Activated CD4-positive, alpha-beta memory T cell treated with anti-CD3 and anti-CD28 coated beads, Interleukin-2, amount 10 ng/mL, durations not matched to agents 7 days and 5 days (primary cell): Measurements from ENCODE around the gene UBAC2. TPM values are rescaled to one million over a fixed set of nuclear protein-coding genes. Genes with fewer than 3 reads are reported as not detected.
"Not testable (repeated sequence)": the region's sequence is repeated elsewhere in the genome, so short reads cannot be mapped to it uniquely, and the experiment has no call there.

Experiments
- CTCF ChIA-PET: fragments of 350-600 bp; sonication (Branson Sonifier 250); formaldehyde crosslinking; loops from one replicate; lab custom pipeline; 2021; ENCODE audit warnings: antibody characterized with exemption, inconsistent platforms; lab: Charles Lee
- POLR2A ChIA-PET: fragments of 350-600 bp; sonication (Branson Sonifier 250); formaldehyde crosslinking; loops from one replicate; lab custom pipeline; 2021; ENCODE audit warnings: antibody characterized with exemption; lab: Charles Lee
- DNase-seq: peaks from one replicate; pipeline ENCODE4 v3.0.0-alpha.2; 2020
- H3K27ac Mint-ChIP-seq: one replicate; pipeline ENCODE4 v1.8.0; 2021; ENCODE audit warnings: mild to moderate bottlenecking, mixed read lengths
- H3K27me3 Mint-ChIP-seq: one replicate; pipeline ENCODE4 v1.8.0; 2021; ENCODE audit warnings: mixed read lengths
- H3K36me3 Mint-ChIP-seq: one replicate; pipeline ENCODE4 v1.8.0; 2021; ENCODE audit warnings: low read depth, mixed read lengths
- H3K4me1 Mint-ChIP-seq: one replicate; pipeline ENCODE4 v1.8.0; 2021; ENCODE audit warnings: mixed read lengths
- H3K4me3 Mint-ChIP-seq: one replicate; pipeline ENCODE4 v1.8.0; 2021; ENCODE audit warnings: mild to moderate bottlenecking, mixed read lengths
- H3K9me3 Mint-ChIP-seq: one replicate; pipeline ENCODE4 v1.8.0; 2021; ENCODE audit warnings: mixed read lengths
- total RNA-seq, 2 experiments: library from RNA; stranded (reverse); gene quantifications; one replicate each; pipeline ENCODE4 v1.2.3, GENCODE V29; 2021

The UBAC2 gene
- total RNA-seq, 2 experiments from 2014 or later, result 53.8 to 55.2 TPM

DNA sequence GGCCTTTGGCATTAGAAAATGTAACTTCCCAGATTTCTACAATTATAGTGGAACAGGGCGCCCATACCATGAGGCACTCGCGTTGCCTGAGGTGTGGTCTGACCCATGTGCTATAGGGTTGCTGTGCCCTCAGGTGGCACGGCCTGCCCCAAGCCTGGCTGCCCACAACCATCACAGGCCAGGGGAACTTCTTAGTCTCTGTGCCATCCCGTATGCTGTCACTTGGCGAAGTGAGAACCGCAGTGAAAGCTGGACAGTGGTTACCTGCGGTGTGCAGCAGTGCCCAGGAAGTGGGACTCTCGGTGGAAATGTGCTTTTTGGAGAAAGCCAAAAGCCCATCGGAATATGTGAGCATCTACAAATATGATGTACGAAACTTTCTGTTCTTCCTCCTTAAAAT lies 194.8 kb downstream of the UBAC2 start:
- Mint-ChIP-seq H3K4me3 (no peak overlapping the region), H3K36me3 (no peaks in the 10 kb centered on the region), H3K27ac (no peak overlapping the region), H3K4me1 (peaks cover 6% of the 10 kb centered on the region), H3K9me3 (no peaks in the 10 kb centered on the region), H3K27me3 (peaks cover 9% of the 10 kb centered on the region)
- POLR2A ChIA-PET, result no interaction called here
- CTCF ChIA-PET, result interaction anchor here (1.2 kb wide), 1 partner anchor 42 kb away, joined by 3 read pairs; no protein-coding TSS in a partner anchor
- no peak for DNase-seq

- Mint-ChIP-seq H3K27me3 (peaks cover 10% of the 10 kb centered on the region), H3K36me3 (no peaks in the 10 kb centered on the region), H3K4me1 (peaks cover 6% of the 10 kb centered on the region), H3K4me3 (no peak overlapping the region), H3K27ac (no peak overlapping the region), H3K9me3 (no peaks in the 10 kb centered on the region)
- ChIA-PET CTCF (interaction anchor here (0.8 to 1.8 kb wide), 3 partner anchors 9 to 127 kb away, joined by 3 to 8 read pairs (median 4); no protein-coding TSS in a partner anchor), POLR2A (no interaction called here)
- DNase-seq, result no peak
Measured at GRCh38 chr13:99396446-99396845, 195.8 kb downstream of the UBAC2 start.

GRCh38 chr13:99398071-99398470 lies 197.4 kb downstream of the UBAC2 start:
- no peak overlapping the region for H3K27ac Mint-ChIP-seq
- DNase-seq, result no peak

GRCh38 chr13:99398916-99399622 lies 198.4 kb downstream of the UBAC2 start:
- POLR2A ChIA-PET, result no interaction called here

More at GRCh38 chr13:99398071-99398470, 197.4 kb downstream of the UBAC2 start:
- peaks cover 6% of the 10 kb centered on the region for H3K4me1 Mint-ChIP-seq
- peaks cover 14% of the 10 kb centered on the region for H3K27me3 Mint-ChIP-seq
- POLR2A ChIA-PET, result no interaction called here
- CTCF ChIA-PET, result interaction anchor here (0.8 to 1.8 kb wide), 4 partner anchors 9 to 129 kb away, joined by 3 to 8 read pairs (median 4); no protein-coding TSS in a partner anchor
- H3K4me3 Mint-ChIP-seq, result no peak overlapping the region
- H3K36me3 Mint-ChIP-seq, result peaks cover 8% of the 10 kb centered on the region
- peaks cover 6% of the 10 kb centered on the region for H3K9me3 Mint-ChIP-seq

DNA sequence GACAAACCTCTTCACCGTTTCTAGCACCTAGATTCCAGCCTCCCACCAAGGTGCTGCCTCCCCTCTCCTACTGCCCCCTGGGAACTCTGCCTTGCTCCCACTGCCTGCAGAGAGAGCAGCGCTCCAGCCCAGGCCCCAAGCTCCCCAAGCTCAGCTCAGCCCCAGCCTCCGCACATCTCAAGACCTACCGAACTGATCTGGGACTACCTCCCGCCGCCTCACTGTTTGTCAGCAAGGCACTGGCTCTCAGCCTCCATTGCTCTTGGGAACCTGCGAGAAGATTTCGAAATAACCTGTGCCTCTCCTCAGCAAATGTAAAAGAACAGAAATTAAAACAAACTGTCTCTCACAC lies 198.9 kb downstream of the UBAC2 start:
- no peak for DNase-seq
- Mint-ChIP-seq H3K4me3 (no peak overlapping the region), H3K27me3 (peaks cover 16% of the 10 kb centered on the region), H3K27ac (peak overlapping the region; percentile 16), H3K4me1 (peaks cover 17% of the 10 kb centered on the region), H3K9me3 (peaks cover 6% of the 10 kb centered on the region), H3K36me3 (peaks cover 8% of the 10 kb centered on the region)
- CTCF ChIA-PET, result no interaction called here
- POLR2A ChIA-PET, result no interaction called here

More at GRCh38 chr13:99398916-99399622, 198.4 kb downstream of the UBAC2 start:
- peaks cover 15% of the 10 kb centered on the region for H3K27me3 Mint-ChIP-seq
- no peak overlapping the region for H3K4me3 Mint-ChIP-seq
- peaks cover 14% of the 10 kb centered on the region for H3K4me1 Mint-ChIP-seq
- no peak for DNase-seq
- CTCF ChIA-PET, result interaction anchor here (1.0 to 1.5 kb wide), 2 partner anchors 10 to 130 kb away, joined by 3 to 4 read pairs; no protein-coding TSS in a partner anchor
- H3K36me3 Mint-ChIP-seq, result peaks cover 8% of the 10 kb centered on the region
- no peak overlapping the region for H3K27ac Mint-ChIP-seq
- H3K9me3 Mint-ChIP-seq, result peaks cover 6% of the 10 kb centered on the region

DNA sequence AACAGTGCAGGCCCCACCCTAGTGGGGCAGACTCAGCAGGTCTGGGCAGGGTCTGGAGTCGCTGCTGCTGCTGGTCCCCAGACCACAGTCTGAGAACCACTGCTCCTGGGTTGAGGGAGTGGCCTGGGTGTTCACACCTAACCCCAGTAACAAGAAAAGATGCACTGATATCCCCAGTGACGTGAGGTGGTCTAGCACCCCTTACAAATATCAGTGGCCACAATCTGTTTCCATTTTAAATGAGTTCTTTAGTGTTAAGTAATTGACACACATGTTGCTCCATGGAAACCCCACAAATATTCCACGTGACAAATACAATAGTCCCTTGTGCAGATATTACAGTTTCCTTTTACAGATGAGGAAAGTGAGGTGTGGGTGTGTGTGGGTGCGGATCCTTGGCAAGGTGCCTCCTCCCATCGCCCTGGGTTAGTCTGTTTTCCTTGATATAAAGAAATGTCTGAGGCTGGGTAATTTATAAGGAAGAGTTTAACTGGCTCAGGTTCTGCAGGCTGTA lies 202.9 kb downstream of the UBAC2 start:
- ChIA-PET CTCF (no interaction called here), POLR2A (no interaction called here)
- Mint-ChIP-seq H3K4me1 (peaks cover 17% of the 10 kb centered on the region), H3K4me3 (no peak overlapping the region), H3K27me3 (peaks cover 21% of the 10 kb centered on the region), H3K36me3 (peaks cover 8% of the 10 kb centered on the region), H3K27ac (no peak overlapping the region), H3K9me3 (peaks cover 8% of the 10 kb centered on the region)
- DNase-seq, result no peak

DNA sequence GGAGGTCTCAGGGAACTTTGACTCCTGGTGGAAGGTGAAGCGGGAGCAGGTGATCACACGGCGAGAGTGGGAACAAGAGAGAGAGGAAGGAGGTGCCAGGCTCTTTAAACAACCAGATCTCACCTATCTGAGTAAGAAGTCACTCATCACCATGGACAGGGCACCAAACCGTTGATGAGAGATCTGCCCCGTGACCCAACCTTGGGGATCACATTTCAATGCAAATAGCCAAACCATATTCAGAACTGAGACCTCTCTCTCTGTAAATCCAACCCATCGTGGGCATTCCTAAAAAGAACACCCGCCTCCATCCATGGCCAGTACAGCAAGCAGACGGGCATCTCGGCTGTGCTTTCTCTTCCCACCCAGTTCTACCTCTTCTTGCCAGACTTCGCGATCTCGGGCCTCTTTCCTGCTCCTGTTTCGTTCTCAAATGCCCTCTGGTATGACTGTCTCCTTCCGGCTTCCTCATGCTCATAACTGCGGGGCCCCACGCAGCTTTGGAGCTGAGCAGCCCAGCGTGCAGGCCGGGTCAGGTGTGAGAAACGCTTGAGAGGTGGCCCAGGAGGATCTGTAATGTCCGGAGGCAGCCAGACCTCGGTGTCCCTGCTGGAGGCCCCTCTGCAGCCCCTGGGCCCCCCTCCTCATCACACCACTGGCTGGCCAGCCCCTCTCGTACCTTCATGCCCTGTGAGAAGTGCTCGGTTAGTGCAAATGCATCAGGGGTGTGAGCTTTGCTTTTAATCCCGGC lies 203.5 kb downstream of the UBAC2 start:
- DNase-seq, result no peak
- no peak overlapping the region for H3K27ac Mint-ChIP-seq
- H3K9me3 Mint-ChIP-seq, result peaks cover 8% of the 10 kb centered on the region
- POLR2A ChIA-PET, result interaction anchor here (0.9 kb wide), 1 partner anchor 9 kb away, joined by 3 read pairs; no protein-coding TSS in a partner anchor
- CTCF ChIA-PET, result interaction anchor here (1.0 to 1.3 kb wide), 2 partner anchors 32 to 138 kb away, joined by 3 to 6 read pairs; no protein-coding TSS in a partner anchor
- H3K4me3 Mint-ChIP-seq, result no peak overlapping the region
- H3K4me1 Mint-ChIP-seq, result peaks cover 17% of the 10 kb centered on the region
- H3K27me3 Mint-ChIP-seq, result peaks cover 21% of the 10 kb centered on the region
- peaks cover 8% of the 10 kb centered on the region for H3K36me3 Mint-ChIP-seq

GRCh38 chr13:99405966-99406365 lies 205.3 kb downstream of the UBAC2 start:
- H3K27me3 Mint-ChIP-seq, result peaks cover 13% of the 10 kb centered on the region
- DNase-seq, result no peak
- POLR2A ChIA-PET, result no interaction called here
- peaks cover 11% of the 10 kb centered on the region for H3K4me1 Mint-ChIP-seq
- H3K9me3 Mint-ChIP-seq, result peaks cover 11% of the 10 kb centered on the region
- no peak overlapping the region for H3K4me3 Mint-ChIP-seq
- CTCF ChIA-PET, result interaction anchor here (0.6 to 1.5 kb wide), 2 partner anchors 18 to 257 kb away, joined by 3 read pairs; no protein-coding TSS in a partner anchor
- H3K36me3 Mint-ChIP-seq, result peaks cover 8% of the 10 kb centered on the region
- H3K27ac Mint-ChIP-seq, result no peak overlapping the region

- Mint-ChIP-seq H3K27me3 (peaks cover 12% of the 10 kb centered on the region), H3K27ac (no peak overlapping the region), H3K4me1 (peaks cover 11% of the 10 kb centered on the region), H3K4me3 (no peak overlapping the region), H3K9me3 (peaks cover 16% of the 10 kb centered on the region), H3K36me3 (peaks cover 8% of the 10 kb centered on the region)
- ChIA-PET CTCF (no interaction called here), POLR2A (no interaction called here)
- DNase-seq, result no peak
Measured at GRCh38 chr13:99406799-99407201, 206.1 kb downstream of the UBAC2 start.

GRCh38 chr13:99407906-99408702 lies 207.4 kb downstream of the UBAC2 start:
- H3K9me3 Mint-ChIP-seq, result peaks cover 15% of the 10 kb centered on the region
- peaks cover 11% of the 10 kb centered on the region for H3K4me1 Mint-ChIP-seq
- no peak overlapping the region for H3K4me3 Mint-ChIP-seq
- H3K27me3 Mint-ChIP-seq, result peaks cover 13% of the 10 kb centered on the region
- peaks cover 6% of the 10 kb centered on the region for H3K36me3 Mint-ChIP-seq
- CTCF ChIA-PET, result no interaction called here
- no peak for DNase-seq
- no peak overlapping the region for H3K27ac Mint-ChIP-seq
- POLR2A ChIA-PET, result interaction anchor here (0.9 kb wide), 1 partner anchor 20 kb away, joined by 3 read pairs; no protein-coding TSS in a partner anchor

- H3K27me3 Mint-ChIP-seq, result peaks cover 13% of the 10 kb centered on the region
- H3K4me3 Mint-ChIP-seq, result no peak overlapping the region
- H3K36me3 Mint-ChIP-seq, result peaks cover 6% of the 10 kb centered on the region
- H3K27ac Mint-ChIP-seq, result no peak overlapping the region
- DNase-seq, result no peak
- H3K4me1 Mint-ChIP-seq, result peaks cover 7% of the 10 kb centered on the region
- CTCF ChIA-PET, result interaction anchor here (0.6 kb wide), 1 partner anchor 22 kb away, joined by 3 read pairs; no protein-coding TSS in a partner anchor
- POLR2A ChIA-PET, result no interaction called here
- peaks cover 15% of the 10 kb centered on the region for H3K9me3 Mint-ChIP-seq
Measured at GRCh38 chr13:99408703-99409000, 208.0 kb downstream of the UBAC2 start.

GRCh38 chr13:99409461-99410083 lies 208.9 kb downstream of the UBAC2 start:
- H3K4me3 Mint-ChIP-seq, DNase-seq, H3K27ac Mint-ChIP-seq, H3K36me3 Mint-ChIP-seq, POLR2A ChIA-PET, H3K4me1 Mint-ChIP-seq: not testable (repeated sequence)
- Mint-ChIP-seq H3K27me3 (peaks cover 11% of the 10 kb centered on the region), H3K9me3 (peaks cover 15% of the 10 kb centered on the region)
- CTCF ChIA-PET, result interaction anchor here (0.6 to 1.0 kb wide), 2 partner anchors 23 to 27 kb away, joined by 3 read pairs; no protein-coding TSS in a partner anchor
